HCT116 (cell line): ENCODE measurements around the gene ADAMTS5.

Source experiments
- EZH2 ChIP-seq: fragments of 200-600 bp; sonication (generic); IDR thresholded peaks from 2 replicates; pipeline ENCODE4 v1.6.1; 2017; ENCODE audit warnings: antibody characterized with exemption, mixed run types
- ZNF274 ChIP-seq: fragments of 200-500 bp; sonication (Bioruptor generic); IDR thresholded peaks from 2 replicates; pipeline ENCODE4 v1.6.1; 2014; ENCODE audit warnings: mild to moderate bottlenecking, low read depth, low read length, inconsistent platforms

- TF ChIP-seq EZH2 (no peak), ZNF274 (no peak)
Measured at GRCh38 chr21:26925122-26925521, 41.8 kb downstream of the ADAMTS5 start.
